ENCODE measurements around the gene ABCA2.
"Not testable (repeated sequence)": the region's sequence is repeated elsewhere in the genome, so short reads cannot be mapped to it uniquely, and the experiment has no call there.

ABCA2 gene

GRCh38 chr9:137014166-137014565 is 13.9 kb downstream of the ABCA2 start:
- no peak for DNase-seq (ENCODE audit: low read depth)

DNA sequence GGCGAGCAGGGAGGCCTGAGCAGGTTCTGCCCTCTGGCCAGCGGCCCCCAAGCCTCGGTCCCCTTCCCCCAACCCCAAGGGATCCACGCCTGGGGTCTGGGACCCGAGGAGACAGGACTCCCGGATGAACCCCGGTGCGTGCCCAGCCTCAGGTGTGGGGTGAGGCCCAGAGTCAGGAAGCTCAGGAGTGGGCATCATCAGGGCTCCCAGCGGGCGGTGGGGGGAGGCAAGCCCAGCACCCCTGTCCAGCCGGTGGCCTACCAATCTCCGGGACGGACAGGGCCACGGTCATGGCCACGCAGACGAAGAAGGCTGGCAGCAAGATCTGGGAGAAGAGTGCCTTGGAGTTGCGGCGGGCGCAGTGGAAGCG is 14.5 kb downstream of the ABCA2 start:
- DNase-seq (ENCODE audit: low read depth) = no peak

GRCh38 chr9:137012694-137013570 is 15.1 kb downstream of the ABCA2 start:
- DNase-seq (ENCODE audit: low read depth) = no peak

- DNase-seq (ENCODE audit: low read depth) = no peak
Measured at GRCh38 chr9:137011907-137012675, 15.9 kb downstream of the ABCA2 start.

DNA sequence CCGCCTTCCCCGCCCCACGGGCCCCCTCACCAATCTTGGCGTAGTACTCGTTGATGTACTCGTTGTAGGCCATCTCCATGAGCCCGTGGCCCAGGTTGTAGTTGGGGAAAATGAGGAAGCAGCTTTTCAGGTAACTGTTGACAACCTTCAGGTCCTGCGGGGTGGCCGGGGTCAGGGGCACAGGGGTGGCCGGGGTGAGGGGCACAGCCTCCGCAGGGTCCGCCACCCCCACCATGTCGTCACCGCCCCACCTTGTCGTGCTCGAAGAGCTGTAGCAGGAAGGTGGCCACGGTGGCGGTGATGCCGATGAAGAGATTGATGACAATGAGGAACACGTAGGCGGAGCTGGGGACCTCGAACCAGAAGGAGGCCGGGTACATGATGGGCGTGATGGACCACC is 16.9 kb downstream of the ABCA2 start:
- DNase-seq (ENCODE audit: low read depth) = no peak

DNA sequence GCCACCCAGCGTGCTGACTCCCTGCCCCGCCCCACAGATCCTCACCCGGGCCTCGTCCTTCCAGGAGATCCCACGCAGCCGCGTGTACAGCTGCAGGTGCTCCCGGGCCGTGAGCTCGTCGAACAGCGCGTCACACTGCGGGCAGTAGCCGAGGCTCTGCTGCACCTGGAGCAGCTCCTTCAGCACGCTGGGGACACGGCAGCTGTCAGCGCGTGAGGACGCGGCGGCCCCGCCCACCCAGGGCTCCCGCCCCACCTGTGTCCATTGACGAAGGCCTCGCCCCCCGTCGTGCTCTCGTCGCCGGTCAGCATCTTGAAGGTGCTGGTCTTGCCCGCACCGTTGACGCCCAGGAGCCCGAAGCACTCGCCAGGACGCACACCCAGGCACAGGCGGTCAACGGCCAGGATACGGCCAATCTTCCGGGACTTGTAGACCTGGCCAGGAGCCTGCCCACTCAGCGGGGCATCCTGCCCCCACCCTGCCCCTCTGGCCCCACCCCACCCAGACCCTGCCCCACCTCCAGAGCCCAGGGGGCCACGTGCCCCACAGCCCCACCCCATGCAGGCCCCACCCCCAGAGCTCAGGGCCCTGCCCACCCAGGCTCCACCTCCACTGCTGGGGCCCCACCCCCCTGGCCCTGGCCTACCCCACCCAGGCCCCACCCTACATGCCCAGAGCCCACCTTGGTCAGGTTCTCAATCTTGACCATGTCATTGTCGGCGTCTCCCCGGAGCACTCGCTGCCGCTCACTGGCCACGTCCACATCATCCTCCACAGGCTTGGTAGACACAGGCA is 17.9 kb downstream of the ABCA2 start:
- no peak for DNase-seq (ENCODE audit: low read depth)

DNA sequence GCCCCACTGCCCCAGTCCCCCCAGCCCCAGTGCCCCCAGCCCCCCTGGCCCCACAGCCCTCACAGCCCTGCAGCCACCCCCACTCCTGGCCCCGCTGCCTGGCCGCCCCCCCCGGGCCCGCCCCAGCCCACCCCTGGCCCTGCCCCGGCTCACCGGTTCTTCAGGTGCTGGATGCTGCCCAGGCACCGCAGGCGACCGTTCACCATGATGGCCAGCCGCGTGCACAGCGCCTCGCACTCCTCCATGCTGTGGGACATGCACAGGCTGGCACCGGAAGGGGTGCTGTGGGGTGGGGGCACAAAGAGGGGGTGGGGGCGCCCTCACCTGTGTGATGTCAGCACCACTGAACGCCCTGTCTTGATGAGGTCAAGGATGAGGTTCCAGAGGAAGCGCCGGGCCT is 18.8 kb downstream of the ABCA2 start:
- DNase-seq (ENCODE audit: low read depth) = no peak

- DNase-seq (ENCODE audit: low read depth) = no peak
Measured at GRCh38 chr9:137008312-137008711, 19.7 kb downstream of the ABCA2 start.

GRCh38 chr9:137007816-137008270 is 20.2 kb downstream of the ABCA2 start:
- DNase-seq (ENCODE audit: low read depth) = no peak

DNA sequence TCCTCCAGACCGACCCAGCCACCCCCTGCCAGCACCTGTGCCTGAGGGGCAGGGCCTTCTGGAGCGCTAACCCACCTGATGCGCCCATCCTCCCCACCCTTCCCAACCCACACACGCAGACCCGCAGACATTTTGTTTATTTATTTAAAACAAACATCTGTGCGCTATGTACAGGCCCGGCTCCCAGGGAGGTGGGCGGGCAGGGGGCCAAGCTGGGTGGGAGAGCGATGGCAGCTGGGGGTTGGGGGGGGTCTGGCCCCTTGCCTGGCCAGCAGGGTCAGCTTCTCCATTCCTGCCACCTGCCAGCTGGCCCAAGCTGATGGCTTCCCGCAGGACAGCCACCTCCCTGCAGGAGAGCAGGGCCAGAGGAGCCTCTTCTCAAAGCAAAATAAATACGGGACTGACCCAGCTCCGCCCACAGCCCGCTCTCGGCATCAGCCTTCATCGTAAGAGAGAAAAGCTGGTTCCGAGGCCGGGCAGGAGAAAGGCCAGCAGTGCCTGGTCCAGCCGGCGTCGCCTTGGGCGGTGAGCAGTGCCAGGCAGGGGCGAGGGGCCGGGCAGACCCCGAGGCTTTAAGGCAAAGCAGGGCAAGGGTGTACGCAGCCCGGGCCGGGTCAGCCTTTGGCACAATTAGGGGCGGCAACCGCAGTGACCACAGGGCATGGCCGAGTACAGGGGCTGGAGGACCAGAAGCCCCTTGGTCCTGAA is 20.8 kb downstream of the ABCA2 start:
- no peak for DNase-seq (ENCODE audit: low read depth)

DNA sequence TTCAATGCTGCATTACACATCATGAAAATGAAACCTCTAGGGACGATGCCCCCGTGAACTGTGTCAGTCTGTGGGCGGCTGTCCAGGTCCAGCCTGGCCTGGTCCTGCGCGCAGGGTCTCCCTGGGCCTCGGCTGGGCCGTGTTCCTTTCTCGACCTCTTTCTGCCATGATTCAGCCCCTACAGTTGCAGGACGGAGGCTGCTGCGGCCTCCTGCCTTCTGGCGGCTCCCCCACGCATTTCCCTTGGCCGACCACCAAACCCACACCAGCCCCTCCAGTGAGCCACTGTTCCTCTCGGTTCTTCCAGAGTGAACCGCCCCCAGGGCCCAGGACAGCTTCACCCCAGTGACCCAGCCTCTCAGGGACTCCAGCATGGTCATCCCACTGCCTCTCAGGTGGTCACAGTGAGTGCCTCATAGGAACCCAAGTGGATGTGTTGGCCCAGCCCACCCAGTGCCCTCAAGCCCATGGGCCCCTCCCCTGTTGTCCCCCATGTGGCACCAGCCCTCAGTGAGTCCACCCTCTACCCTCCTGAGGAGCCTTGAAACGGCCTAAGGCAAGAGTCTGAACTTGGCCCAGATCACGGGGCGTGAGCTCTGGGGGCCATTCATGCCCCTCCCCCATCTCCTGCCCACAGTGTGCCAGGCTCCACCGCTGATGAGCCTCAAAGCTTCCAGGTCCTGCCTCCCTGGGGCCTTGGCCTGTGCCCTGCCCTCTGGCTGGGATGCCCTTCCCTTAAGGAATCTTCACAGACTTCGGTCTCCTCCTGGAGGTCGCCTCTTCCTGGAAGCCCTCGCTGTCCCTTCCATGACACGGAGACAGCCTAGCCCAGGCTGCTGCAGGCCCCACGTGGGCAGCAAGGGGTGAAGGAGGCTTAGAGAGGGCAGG is 21.7 kb downstream of the ABCA2 start:
- no peak for DNase-seq (ENCODE audit: low read depth)

DNA sequence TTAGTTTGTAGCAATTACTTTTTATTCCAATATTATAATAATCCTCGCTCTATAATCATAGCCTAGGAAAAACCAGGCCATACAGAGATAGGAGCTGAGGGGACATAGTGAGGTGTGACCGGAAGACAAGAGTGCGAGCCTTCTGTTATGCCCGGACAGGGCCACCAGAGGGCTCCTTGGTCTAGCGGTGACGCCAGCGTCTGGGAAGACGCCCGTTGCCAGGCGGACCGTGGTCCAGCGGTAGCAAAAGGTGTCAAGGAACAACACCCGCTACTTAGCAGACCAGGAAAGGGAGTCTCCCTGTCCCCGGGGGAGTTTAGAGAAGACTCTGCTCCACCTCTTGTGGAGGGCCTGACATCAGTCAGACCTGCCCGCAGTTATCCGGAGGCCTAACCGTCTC is 23.8 kb downstream of the ABCA2 start:
- DNase-seq (ENCODE audit: low read depth) = not testable (repeated sequence)

DNA sequence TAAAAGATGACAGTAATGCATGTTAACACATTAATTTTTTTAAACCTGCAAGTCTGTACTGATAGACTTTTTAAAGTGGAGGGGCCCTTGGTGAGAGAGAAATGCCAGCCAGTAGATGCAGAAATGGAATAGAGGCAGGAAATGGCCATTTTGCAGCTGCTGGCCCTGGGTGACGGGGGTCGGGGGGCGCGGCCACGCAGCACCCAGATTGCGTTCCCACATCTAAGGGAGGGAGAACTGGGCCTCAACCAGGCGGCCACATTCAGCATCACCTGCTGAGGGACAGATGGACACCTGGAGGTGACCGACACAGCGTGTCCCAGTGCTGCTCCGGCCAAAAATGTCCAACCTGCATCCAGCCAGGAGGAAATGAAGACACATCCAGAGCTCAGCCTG is 25.4 kb downstream of the ABCA2 start:
- DNase-seq (ENCODE audit: low read depth) = no peak

DNA sequence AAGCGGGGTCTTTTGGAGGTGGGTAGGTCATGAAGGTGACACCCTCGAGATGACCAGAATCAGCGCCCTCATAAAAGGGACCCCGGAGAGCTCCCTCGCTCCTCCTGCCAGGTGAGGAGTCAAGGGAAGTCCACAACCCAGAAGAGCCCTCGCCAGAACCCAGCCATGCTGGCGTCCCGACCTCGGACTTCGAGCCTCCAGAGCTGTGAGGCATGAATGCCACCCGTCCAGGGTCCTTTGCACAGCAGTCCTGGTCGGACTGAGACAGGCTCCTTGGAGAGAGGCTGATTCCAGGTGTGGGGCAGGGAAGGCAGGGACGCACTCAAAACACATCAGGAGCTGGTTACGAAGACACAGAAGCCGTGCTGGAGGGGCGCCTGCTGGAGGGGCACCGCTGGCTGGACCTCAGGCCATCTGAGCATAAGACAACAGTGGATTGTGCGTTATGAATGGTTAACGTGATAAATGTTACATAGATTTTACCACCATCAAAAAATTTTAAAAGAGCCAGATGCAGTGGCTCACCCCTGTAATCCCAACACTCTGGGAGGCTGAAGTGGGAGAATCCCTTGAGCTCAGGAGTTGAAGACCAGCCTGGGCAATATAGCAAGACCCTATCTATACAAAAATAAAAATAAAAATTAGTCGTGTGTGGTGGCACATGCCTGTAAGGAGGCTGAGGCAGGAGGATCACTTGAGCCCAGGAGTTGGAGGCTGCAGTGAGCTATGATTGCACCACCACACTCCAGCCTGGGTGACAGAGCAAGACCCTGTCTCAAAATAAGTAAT is 26.0 kb downstream of the ABCA2 start:
- DNase-seq (ENCODE audit: low read depth) = no peak

GRCh38 chr9:137000177-137000930 is 27.7 kb downstream of the ABCA2 start:
- no peak for DNase-seq (ENCODE audit: low read depth)

GRCh38 chr9:136997830-136998234 is 30.2 kb downstream of the ABCA2 start:
- no peak for DNase-seq (ENCODE audit: low read depth)

GRCh38 chr9:136997371-136997770 is 30.7 kb downstream of the ABCA2 start:
- DNase-seq (ENCODE audit: low read depth) = no peak

GRCh38 chr9:136996361-136997292 is 31.4 kb downstream of the ABCA2 start, which contains the start of gene CLIC3:
CLIC3 (minus strand) TSS chr9:136996568; CDS start chr9:136996543, 25 bp downstream.
- no peak for DNase-seq (ENCODE audit: low read depth)
